SK-N-MC (cell line): ENCODE measurements around the gene USP28.

Experiments used
- DNase-seq: peaks from one replicate; pipeline ENCODE4 v3.0.0-alpha.2; 2011; ENCODE audit warnings: low read depth, low spot score
- H3K27ac ChIP-seq: fragments of 200-600 bp; sonication (generic); 2 replicates; pipeline ENCODE4 v1.5.1; 2016; ENCODE audit warnings: mixed run types
- H3K36me3 ChIP-seq: fragments of 200-600 bp; sonication (generic); 2 replicates; pipeline ENCODE4 v1.6.1; 2017; ENCODE audit warnings: antibody characterized with exemption, low read length, mixed read lengths; ENCODE audit not compliant: insufficient read depth
- H3K4me3 ChIP-seq: fragments of 200-600 bp; sonication (generic); 2 replicates; pipeline ENCODE4 v1.5.1; 2016
- H3K9ac ChIP-seq: fragments of 200-600 bp; sonication (generic); 2 replicates; pipeline ENCODE4 v1.8.0; 2017; ENCODE audit warnings: mixed run types, mixed read lengths; ENCODE audit not compliant: insufficient read length
- H3K9me3 ChIP-seq: fragments of 200-600 bp; sonication (generic); 2 replicates; pipeline ENCODE4 v1.6.1; 2017; ENCODE audit warnings: low read depth, mild to moderate bottlenecking, antibody characterized with exemption, low read length, moderate library complexity, mixed read lengths
- EZH2 ChIP-seq: fragments of 200-600 bp; sonication (generic); IDR thresholded peaks from one replicate; pipeline ENCODE4 v1.6.1; 2017; ENCODE audit warnings: antibody characterized with exemption
- FOXP2 ChIP-seq: optimal IDR thresholded peaks from 2 replicates; pipeline ENCODE3; 2011; ENCODE audit warnings: mild to moderate bottlenecking, moderate library complexity; ENCODE audit not compliant: insufficient read depth; ENCODE audit errors: extremely low read length, control extremely low read depth
- POLR2AphosphoS5 ChIP-seq: IDR thresholded peaks from 2 replicates; pipeline ENCODE4 v1.6.1; 2012; ENCODE audit warnings: mild to moderate bottlenecking, low read depth, low read length, borderline replicate concordance

USP28 gene

GRCh38 chr11:113835306-113835705, 40.1 kb downstream of the USP28 start:
- H3K9me3 ChIP-seq: no peaks in the 10 kb centered on the region
- TF ChIP-seq FOXP2: no peak
- no peak overlapping the region for H3K27ac ChIP-seq
- DNase-seq: no peak
- peaks cover 8% of the 10 kb centered on the region; the same call in 1 of the 2 replicates for H3K36me3 ChIP-seq
- no peak overlapping the region for H3K9ac ChIP-seq
- H3K4me3 ChIP-seq: no peak overlapping the region

- TF ChIP-seq FOXP2 (no peak), EZH2 (no peak), POLR2AphosphoS5 (no peak)
- no peak overlapping the region for H3K9ac ChIP-seq
- no peak overlapping the region for H3K27ac ChIP-seq
- H3K36me3 ChIP-seq: no peaks in the 10 kb centered on the region
- DNase-seq: no peak
- H3K9me3 ChIP-seq: no peaks in the 10 kb centered on the region
- no peak overlapping the region for H3K4me3 ChIP-seq
These were observed 42.2 kb downstream of the USP28 start for GRCh38 chr11:113833151-113833550.

DNA sequence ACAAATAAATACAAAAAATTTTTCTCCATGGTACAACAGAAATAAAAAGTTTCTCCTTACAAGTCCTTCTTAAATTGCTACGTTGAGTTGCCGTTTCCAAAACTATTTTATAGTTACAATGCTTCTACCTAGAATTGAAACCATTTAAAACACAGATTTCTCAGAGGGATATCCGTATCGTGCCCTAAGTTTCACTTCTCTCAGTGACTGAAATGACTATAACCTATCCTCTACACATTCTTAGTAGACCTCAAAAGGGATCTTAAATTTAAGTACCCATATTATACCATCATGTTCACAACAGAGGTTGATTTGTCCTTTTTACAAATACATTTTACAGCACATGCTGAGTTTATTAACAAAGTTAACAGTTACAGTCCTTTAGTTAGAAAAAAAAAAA, 44.1 kb downstream of the USP28 start:
- no peak overlapping the region for H3K27ac ChIP-seq
- TF ChIP-seq EZH2 (no peak), FOXP2 (no peak), POLR2AphosphoS5 (no peak)
- H3K36me3 ChIP-seq: peaks cover 4% of the 10 kb centered on the region; the same call in 1 of the 2 replicates
- H3K4me3 ChIP-seq: no peak overlapping the region
- no peak for DNase-seq
- no peaks in the 10 kb centered on the region for H3K9me3 ChIP-seq
- H3K9ac ChIP-seq: no peak overlapping the region

GRCh38 chr11:113829751-113830150, 45.6 kb downstream of the USP28 start:
- no peak overlapping the region for H3K9ac ChIP-seq
- H3K9me3 ChIP-seq: no peaks in the 10 kb centered on the region; the same call in 1 of the 2 replicates
- no peak overlapping the region for H3K27ac ChIP-seq
- DNase-seq: no peak
- H3K4me3 ChIP-seq: no peak overlapping the region
- peaks cover 16% of the 10 kb centered on the region for H3K36me3 ChIP-seq
- no peak for TF ChIP-seq EZH2
- TF ChIP-seq FOXP2: no peak
- TF ChIP-seq POLR2AphosphoS5: no peak

- no peak for DNase-seq
- Histone ChIP-seq H3K36me3 (peaks cover 23% of the 10 kb centered on the region), H3K4me3 (no peak overlapping the region), H3K27ac (no peak overlapping the region), H3K9me3 (no peaks in the 10 kb centered on the region; the same call in 1 of the 2 replicates), H3K9ac (no peak overlapping the region)
- TF ChIP-seq FOXP2 (no peak), POLR2AphosphoS5 (no peak), EZH2 (no peak)
These were observed 47.2 kb downstream of the USP28 start for GRCh38 chr11:113828191-113828590.

DNA sequence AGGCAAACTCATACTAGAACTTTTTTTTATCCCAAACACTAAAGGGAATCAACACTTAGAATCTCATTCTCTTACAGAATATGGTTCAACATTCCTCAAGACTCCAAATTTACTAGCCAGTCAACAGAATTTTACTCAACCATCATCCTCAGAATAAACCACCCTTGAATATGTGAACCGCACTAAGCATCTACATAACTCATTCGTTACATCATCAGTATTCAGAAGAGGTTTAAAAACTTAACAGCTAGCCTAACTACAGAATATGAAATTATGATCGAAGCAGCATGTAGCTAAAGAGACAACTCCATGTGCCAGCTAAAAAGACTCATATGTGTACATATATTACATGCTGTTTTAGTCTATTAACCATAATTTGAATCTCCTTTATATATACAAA, 47.9 kb downstream of the USP28 start:
- H3K36me3 ChIP-seq: peaks cover 23% of the 10 kb centered on the region
- no peak overlapping the region for H3K9ac ChIP-seq
- no peaks in the 10 kb centered on the region; the same call in 1 of the 2 replicates for H3K9me3 ChIP-seq
- no peak for TF ChIP-seq FOXP2
- TF ChIP-seq POLR2AphosphoS5: no peak
- no peak for TF ChIP-seq EZH2
- no peak overlapping the region for H3K27ac ChIP-seq
- DNase-seq: no peak
- H3K4me3 ChIP-seq: no peak overlapping the region

GRCh38 chr11:113818426-113818825, 56.9 kb downstream of the USP28 start:
- no peaks in the 10 kb centered on the region for H3K9me3 ChIP-seq
- H3K4me3 ChIP-seq: no peak overlapping the region
- H3K36me3 ChIP-seq: peaks cover 8% of the 10 kb centered on the region; the same call in 1 of the 2 replicates
- no peak for DNase-seq
- no peak overlapping the region for H3K9ac ChIP-seq
- TF ChIP-seq POLR2AphosphoS5 (no peak), FOXP2 (no peak), EZH2 (no peak)
- H3K27ac ChIP-seq: no peak overlapping the region

DNA sequence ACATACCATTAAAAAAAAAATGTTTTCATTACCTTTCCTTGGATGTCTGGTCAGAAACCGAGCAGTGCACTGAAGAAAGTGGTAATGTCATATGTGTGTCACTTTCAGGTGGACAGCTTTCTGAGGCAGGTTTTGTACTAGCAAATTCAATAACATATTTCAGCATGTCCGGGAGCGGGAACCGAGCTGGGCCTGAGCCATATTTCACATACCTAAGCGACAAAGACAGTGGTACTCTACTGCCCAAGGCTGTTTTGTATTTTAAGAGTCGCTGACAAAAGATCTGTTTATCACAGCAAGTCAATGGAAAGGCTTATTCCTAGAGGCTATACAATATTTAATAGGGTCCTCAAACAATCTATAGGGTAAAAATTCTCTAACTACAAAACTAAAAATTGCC, 57.7 kb downstream of the USP28 start:
- H3K27ac ChIP-seq: no peak overlapping the region
- H3K4me3 ChIP-seq: no peak overlapping the region
- H3K9me3 ChIP-seq: no peaks in the 10 kb centered on the region
- H3K36me3 ChIP-seq: peaks cover 8% of the 10 kb centered on the region; the same call in 1 of the 2 replicates
- no peak overlapping the region for H3K9ac ChIP-seq
- DNase-seq: no peak
- no peak for TF ChIP-seq FOXP2
- TF ChIP-seq EZH2: no peak
- TF ChIP-seq POLR2AphosphoS5: no peak

- H3K36me3 ChIP-seq: peaks cover 8% of the 10 kb centered on the region; the same call in 1 of the 2 replicates
- H3K27ac ChIP-seq: no peak overlapping the region
- H3K9ac ChIP-seq: no peak overlapping the region
- no peaks in the 10 kb centered on the region for H3K9me3 ChIP-seq
- DNase-seq: no peak
- TF ChIP-seq POLR2AphosphoS5 (no peak), FOXP2 (no peak)
- no peak overlapping the region for H3K4me3 ChIP-seq
These were observed 58.2 kb downstream of the USP28 start for GRCh38 chr11:113817162-113817561.
